Adrenal gland (tissue), 12 donors: Measurements from ENCODE around the gene QSOX2. TPM values are rescaled to one million over a fixed set of nuclear protein-coding genes. Genes with fewer than 3 reads are reported as not detected.
"Not testable (repeated sequence)": the region's sequence is repeated elsewhere in the genome, so short reads cannot be mapped to it uniquely, and the experiment has no call there.

Experiments
- DNase-seq, 7 donors: peaks; one replicate each; pipeline ENCODE4 v3.0.0-alpha.2; 2019 to 2020
- H3K27ac ChIP-seq, 5 donors: fragments of 200-600 bp; sonication (generic) in 4 of 5; 1 replicate in 3 of 5; 2 replicates in 2 of 5; pipeline versions ENCODE4 v1.5.1 to v1.8.0; 2016 to 2020; ENCODE audit warnings: mild to moderate bottlenecking in 1 of 5
- H3K27me3 ChIP-seq: fragments of 200-600 bp; 2 replicates; pipeline ENCODE4 v1.8.0; 2021
- H3K36me3 ChIP-seq, 2 donors: fragments of 200-600 bp; replicated peaks in 1 of 2; 1 replicate in 1 of 2; 2 replicates in 1 of 2; pipeline versions ENCODE4 v1.5.1 to v1.8.0; 2018 to 2022
- H3K4me1 ChIP-seq, 2 donors: fragments of 200-600 bp; replicated peaks in 1 of 2; 1 replicate in 1 of 2; 2 replicates in 1 of 2; pipeline versions ENCODE4 v1.5.1 to v1.8.0; 2018 to 2021
- H3K4me3 ChIP-seq, 4 donors: fragments of 200-600 bp; sonication (generic) in 3 of 4; one replicate each; pipeline ENCODE4 v1.5.1; 2016 to 2018
- H3K9me3 ChIP-seq, 3 donors: fragments of 200-600 bp; sonication (generic) in 1 of 3; replicated peaks in 1 of 3; 1 replicate in 2 of 3; 2 replicates in 1 of 3; pipeline versions ENCODE4 v1.5.1 to v1.8.0; 2016 to 2021
- CTCF ChIP-seq, 6 experiments: fragments of 450-650 bp in 4 of 6; fragments of 200-600 bp in 2 of 6; sonication (generic) in 1 of 6; IDR thresholded peaks; 1 replicate in 5 of 6; 2 replicates in 1 of 6; pipeline versions ENCODE4 v1.5.1 to v1.8.0; 2016 to 2021; ENCODE audit warnings: antibody characterized with exemption in 6 of 6, mild to moderate bottlenecking in 2 of 6, moderate library complexity in 1 of 6
- POLR2A ChIP-seq, 2 donors: fragments of 450-650 bp; IDR thresholded peaks; one replicate each; pipeline ENCODE4 v1.6.1; 2017; ENCODE audit warnings: antibody characterized with exemption in 2 of 2, mild to moderate bottlenecking in 2 of 2, moderate library complexity in 1 of 2
- WGBS, 4 donors: extraction: QIAGEN DNeasy Blood & Tissue Kit in 2 of 4; methylation state at CpG; one replicate each; pipeline versions ENCODE4 v1.1.5 to v1.1.7; 2013 to 2017; 5-methylcytosine and 5-hydroxymethylcytosine counted together
- intact Hi-C, 2 donors: fragments of 100-400 bp; cut with DNase I; formaldehyde crosslinking; loops; one replicate each; pipeline versions ENCODE4 v1.14.1 to v1.15.0; 2022 to 2023
- polyA plus RNA-seq, 3 donors: library from polyadenylated mRNA; stranded (reverse); fragments of 200-250 nt in 2 of 3; fragments of 350-450 nt in 1 of 3; fragmentation: Illumina TruSeq in 1 of 3; extraction: RNeasy Lipid Tissue Mini Kit (QIAGEN cat#74804) in 1 of 3; gene quantifications; one replicate each; pipeline ENCODE4 v1.2.3, GENCODE V29; 2013 to 2014
- total RNA-seq, 9 donors: library from RNA; depleted of rRNA in 4 of 9; stranded (reverse); fragments of >200 nt in 4 of 9; fragments of 120-200 nt in 1 of 9; fragmentation: NEBNext Ultra II Directional in 1 of 9; extraction: Animal tissue kit (Norgen Biotek cat#: 25700) in 1 of 9; gene quantifications; one replicate each; pipeline versions ENCODE4 v1.1.0 to v1.2.4, GENCODE V29; 2013 to 2023
- donor health status: healthy with polysubstance abuse.
- donor health status: Bipolar disorder and iron deficiency.
- donor health status: DM: yes; HTN: yes; CAD: no.
- donor health status: DM: no; HTN: no; CAD: no.
- donor health status: DM: no; HTN: no; CAD: no.
- donor health status: DM: yes; HTN: yes; CAD: no.

Gene QSOX2
- total and polyA plus RNA-seq, 12 donors = 6.4 to 14.3 (median 9.3) TPM

GRCh38 chr9:136237486-136238341, 7.9 kb downstream of the QSOX2 start:
- no peak for TF ChIP-seq POLR2A (IDR thresholded peaks at IDR 0.05)
- Histone ChIP-seq H3K9me3 (no peaks in the 10 kb centered on the region), H3K36me3 (peaks cover 0 to 6% of the 10 kb centered on the region in 2 donors), H3K4me1 (peaks cover 0 to 12% of the 10 kb centered on the region in 2 donors), H3K27ac (no peak overlapping the region), H3K27me3 (no peaks in the 10 kb centered on the region), H3K4me3 (no peak overlapping the region)
- DNase-seq = no peak
- intact Hi-C loops = no loop called here
- WGBS, 4 donors = 93 to 94% (median 93%) methylated on average over 20 to 32 of the region's 32 CpGs

- not testable (repeated sequence) for H3K27ac ChIP-seq
These were observed 8.9 kb downstream of the QSOX2 start for GRCh38 chr9:136236471-136237410.

DNA sequence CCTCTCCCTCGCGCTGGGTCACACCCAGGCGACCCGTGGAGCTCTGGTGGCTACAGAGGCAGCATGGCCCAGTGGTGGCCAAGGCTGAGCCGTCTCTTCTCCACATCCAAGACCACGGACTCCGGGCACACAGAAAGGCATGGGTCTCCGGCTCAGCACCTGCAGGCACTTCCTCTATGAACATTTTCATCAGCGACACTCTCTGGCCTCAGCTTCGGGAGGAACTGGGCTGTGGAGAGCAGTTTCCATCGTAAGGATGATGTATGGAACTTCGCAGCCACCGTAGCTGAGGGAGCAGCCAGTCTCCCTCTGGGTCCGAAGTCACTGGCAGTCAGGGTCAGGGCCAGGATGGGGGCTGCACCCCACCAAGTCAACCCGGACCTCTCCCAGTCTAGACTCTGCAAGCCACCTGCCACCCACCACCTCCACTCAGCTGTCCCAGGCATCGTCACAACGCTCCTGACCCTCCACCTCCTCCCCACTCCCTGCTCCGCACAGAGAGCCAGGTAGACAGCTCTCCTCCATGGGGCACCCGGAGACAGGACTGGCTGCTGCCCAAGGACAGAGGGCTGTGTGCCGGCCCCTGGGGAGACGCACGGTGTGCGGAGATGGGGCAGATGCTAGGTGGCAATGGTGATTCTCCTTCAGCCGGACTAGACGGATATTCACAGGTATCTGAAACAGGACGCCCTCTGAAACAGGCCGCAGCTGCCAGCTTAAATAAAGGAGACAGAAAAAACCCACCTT, 9.7 kb downstream of the QSOX2 start:
- intact Hi-C loops = no loop called here
- TF ChIP-seq CTCF (IDR thresholded peaks at IDR 0.05) (no peak), POLR2A (IDR thresholded peaks at IDR 0.05) (no peak)
- Histone ChIP-seq H3K4me1 (peaks cover 0 to 12% of the 10 kb centered on the region in 2 donors), H3K4me3 (no peak overlapping the region), H3K27ac (no peak overlapping the region), H3K36me3 (peaks cover 0 to 6% of the 10 kb centered on the region in 2 donors), H3K27me3 (no peaks in the 10 kb centered on the region), H3K9me3 (no peaks in the 10 kb centered on the region)
- 87 to 92% (median 91%) methylated on average over 15 to 27 of the region's 27 CpGs for WGBS, 4 donors
- DNase-seq = no peak

More at GRCh38 chr9:136236471-136237410, 8.9 kb downstream of the QSOX2 start:
- H3K27me3 ChIP-seq, H3K4me3 ChIP-seq, DNase-seq, H3K36me3 ChIP-seq, intact Hi-C loops, H3K9me3 ChIP-seq: not testable (repeated sequence)
- WGBS, 4 donors = 90 to 96% (median 94%) methylated on average over 18 to 43 of the region's 43 CpGs
- peaks cover 0 to 12% of the 10 kb centered on the region in 2 donors for H3K4me1 ChIP-seq

DNA sequence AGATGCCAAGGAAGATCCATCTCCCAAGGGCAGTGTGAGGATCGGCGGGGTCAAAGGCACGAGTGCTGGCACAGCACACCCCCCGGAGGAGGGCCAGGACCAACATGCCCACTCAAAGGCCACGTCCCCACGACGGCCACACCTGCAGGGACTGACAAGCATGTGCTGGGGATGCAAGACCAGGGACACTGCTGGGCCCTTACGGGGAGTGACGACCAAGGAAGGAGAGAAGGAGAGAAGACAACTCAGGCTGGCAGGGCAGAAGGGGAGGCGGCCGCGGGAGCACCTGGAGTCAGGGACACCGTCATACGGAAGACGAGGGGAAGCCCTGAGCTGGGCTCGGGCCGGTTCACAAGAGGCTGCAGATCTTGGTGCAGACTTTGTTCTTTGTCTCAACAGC, 10.4 kb downstream of the QSOX2 start:
- peaks cover 0 to 12% of the 10 kb centered on the region in 2 donors for H3K4me1 ChIP-seq
- no peak overlapping the region for H3K4me3 ChIP-seq
- 93 to 97% (median 94%) methylated on average over 17 of the region's 17 CpGs for WGBS, 4 donors
- DNase-seq = no peak
- no peaks in the 10 kb centered on the region for H3K9me3 ChIP-seq
- no peak overlapping the region for H3K27ac ChIP-seq
- TF ChIP-seq POLR2A (IDR thresholded peaks at IDR 0.05) = no peak
- peaks cover 0 to 6% of the 10 kb centered on the region in 2 donors for H3K36me3 ChIP-seq
- intact Hi-C loops = no loop called here
- H3K27me3 ChIP-seq = no peaks in the 10 kb centered on the region

DNA sequence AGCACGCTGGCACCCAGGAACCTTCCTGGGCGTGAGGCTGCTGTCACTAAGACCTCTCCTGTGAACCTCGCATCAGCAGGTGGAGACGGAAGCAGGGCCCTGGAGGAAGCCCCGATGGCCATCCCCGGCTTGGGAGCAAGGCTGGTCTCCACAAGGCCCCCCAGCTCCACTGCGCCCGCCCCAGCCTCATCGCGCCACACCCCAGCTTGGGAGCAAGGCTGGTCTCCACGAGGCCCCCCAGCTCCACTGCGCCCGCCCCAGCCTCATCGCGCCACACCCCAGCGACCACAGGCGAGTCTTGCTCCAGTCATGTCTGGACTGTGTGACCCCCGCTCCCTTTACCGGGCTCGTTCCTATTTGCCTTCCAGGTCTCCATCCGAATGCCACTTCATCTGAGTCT, 11.0 kb downstream of the QSOX2 start:
- peaks cover 0 to 6% of the 10 kb centered on the region in 2 donors for H3K36me3 ChIP-seq
- no peaks in the 10 kb centered on the region for H3K9me3 ChIP-seq
- intact Hi-C loops = no loop called here
- peaks cover 0 to 6% of the 10 kb centered on the region in 2 donors for H3K4me1 ChIP-seq
- TF ChIP-seq POLR2A (IDR thresholded peaks at IDR 0.05) (no peak), CTCF (IDR thresholded peaks at IDR 0.05) (no peak)
- H3K27me3 ChIP-seq = no peaks in the 10 kb centered on the region
- H3K27ac ChIP-seq = no peak overlapping the region
- H3K4me3 ChIP-seq = no peak overlapping the region
- DNase-seq = no peak
- 94 to 96% (median 94%) methylated on average over 16 to 21 of the region's 21 CpGs for WGBS, 4 donors
